Ectodermal cell (in vitro differentiated cells): ENCODE results near the gene PLEKHM3.

Source experiments
- H3K27ac ChIP-seq: 2 replicates; pipeline ENCODE4 v1.7.0; 2013; ENCODE audit warnings: mild to moderate bottlenecking, low read depth, low read length; ENCODE audit not compliant: insufficient read depth, poor library complexity, severe bottlenecking
- H3K27me3 ChIP-seq: 2 replicates; pipeline ENCODE4 v1.7.0; 2013; ENCODE audit warnings: mild to moderate bottlenecking, low read length; ENCODE audit not compliant: insufficient read depth, control insufficient read depth, poor library complexity, severe bottlenecking
- H3K36me3 ChIP-seq: one replicate; pipeline ENCODE4 v1.7.0; 2013; ENCODE audit warnings: low read length; ENCODE audit not compliant: control insufficient read depth, insufficient read depth
- H3K4me1 ChIP-seq: one replicate; pipeline ENCODE4 v1.7.0; 2013; ENCODE audit warnings: low read length; ENCODE audit not compliant: control insufficient read depth, insufficient read depth
- H3K4me3 ChIP-seq: 2 replicates; pipeline ENCODE4 v1.7.0; 2013; ENCODE audit warnings: low read depth, low read length, control low read depth; ENCODE audit not compliant: insufficient read depth
- H3K9me3 ChIP-seq: 2 replicates; pipeline ENCODE4 v1.7.0; 2013; ENCODE audit warnings: mild to moderate bottlenecking, low read length, moderate library complexity; ENCODE audit not compliant: control insufficient read depth
- WGBS, 2 experiments: methylation state at CpG; one replicate each; pipeline ENCODE4 v1.1.7; 2013; ENCODE audit warnings: missing lambda C conversion rate in 2 of 2; 5-methylcytosine and 5-hydroxymethylcytosine counted together

PLEKHM3 gene

GRCh38 chr2:207831584-207832248, 193.6 kb downstream of the PLEKHM3 start:
- no peaks in the 10 kb centered on the region for H3K27me3 ChIP-seq
- peaks cover 5% of the 10 kb centered on the region for H3K4me1 ChIP-seq
- H3K36me3 ChIP-seq: no peaks in the 10 kb centered on the region
- H3K9me3 ChIP-seq: no peaks in the 10 kb centered on the region
- 94 to 96% methylated on average over 8 of the region's 8 CpGs for WGBS, 2 experiments
- H3K27ac ChIP-seq: no peak overlapping the region
- H3K4me3 ChIP-seq: no peak overlapping the region

DNA sequence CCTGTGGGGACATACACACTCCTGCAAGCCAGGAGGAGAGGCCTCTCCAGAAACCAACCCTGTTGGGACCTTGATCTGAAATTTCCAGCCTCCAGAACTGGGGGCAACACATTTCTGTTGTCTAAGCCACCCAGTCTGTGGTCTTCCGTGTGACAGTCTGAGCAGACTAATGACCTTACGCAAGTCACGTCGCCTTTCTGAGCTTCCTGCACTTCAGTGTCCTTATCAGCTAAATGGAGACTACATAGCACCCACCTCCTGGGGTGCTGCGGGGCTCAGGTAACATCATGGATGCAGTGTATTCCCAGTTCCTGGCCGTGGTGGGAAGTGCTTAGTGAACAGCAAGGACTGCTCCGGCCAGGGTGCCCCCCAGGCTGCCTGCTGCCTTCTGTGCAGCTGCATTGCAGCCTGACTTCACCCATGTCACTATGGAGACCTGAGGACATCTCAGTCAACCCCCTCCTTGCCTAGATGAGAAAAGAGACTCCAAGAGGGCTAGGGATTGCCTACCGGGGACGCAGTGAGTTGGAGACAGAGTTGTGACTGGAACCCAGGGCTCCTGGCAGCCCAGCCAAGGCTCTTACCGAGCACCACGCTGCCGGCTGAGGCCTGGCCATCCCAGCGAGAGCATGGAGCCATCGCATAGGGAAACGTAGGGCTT, 194.4 kb downstream of the PLEKHM3 start:
- H3K4me3 ChIP-seq: no peak overlapping the region
- 95 to 96% methylated on average over 15 of the region's 15 CpGs for WGBS, 2 experiments
- H3K4me1 ChIP-seq: no peaks in the 10 kb centered on the region
- no peaks in the 10 kb centered on the region for H3K27me3 ChIP-seq
- no peaks in the 10 kb centered on the region for H3K36me3 ChIP-seq
- no peaks in the 10 kb centered on the region for H3K9me3 ChIP-seq
- no peak overlapping the region for H3K27ac ChIP-seq

DNA sequence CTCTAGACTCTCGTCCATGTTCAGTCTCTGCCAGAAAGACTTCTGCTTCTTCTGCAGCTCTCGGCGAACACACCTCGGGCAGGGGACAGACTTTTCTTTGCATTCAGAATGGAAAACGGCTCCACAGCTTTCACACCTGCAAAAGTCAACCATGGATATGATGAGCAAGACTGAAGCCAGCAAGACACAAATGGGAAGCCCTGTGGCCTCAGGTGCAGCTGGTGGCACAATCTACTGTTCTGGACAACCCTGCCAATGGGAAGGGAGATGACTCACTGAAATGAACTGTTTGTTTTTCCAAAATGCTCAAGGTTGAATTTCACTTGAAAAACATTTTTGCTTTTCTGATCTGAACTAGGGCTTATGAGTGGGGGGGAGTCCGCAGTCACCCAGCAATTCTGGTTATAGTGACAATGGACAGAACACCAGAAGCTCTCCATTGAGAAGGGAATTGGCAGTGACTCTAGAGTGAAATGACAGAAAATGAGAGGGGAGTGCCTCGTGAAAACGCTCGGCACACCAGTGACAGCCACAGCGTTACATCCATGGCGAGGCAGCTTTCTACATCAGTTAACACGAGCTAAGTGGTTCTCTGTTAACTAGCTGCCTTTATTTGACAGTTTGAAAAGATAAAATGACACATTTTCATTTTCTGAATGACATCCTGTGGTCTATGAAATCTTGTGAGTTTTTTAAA, 196.8 kb downstream of the PLEKHM3 start:
- no peaks in the 10 kb centered on the region for H3K36me3 ChIP-seq
- no peak overlapping the region for H3K27ac ChIP-seq
- no peaks in the 10 kb centered on the region for H3K9me3 ChIP-seq
- H3K27me3 ChIP-seq: no peaks in the 10 kb centered on the region
- 94 to 95% methylated on average over 12 of the region's 12 CpGs for WGBS, 2 experiments
- no peaks in the 10 kb centered on the region for H3K4me1 ChIP-seq
- no peak overlapping the region for H3K4me3 ChIP-seq

GRCh38 chr2:207825978-207826377, 199.3 kb downstream of the PLEKHM3 start:
- Histone ChIP-seq H3K4me3 (no peak overlapping the region), H3K9me3 (no peaks in the 10 kb centered on the region), H3K36me3 (no peaks in the 10 kb centered on the region), H3K27ac (no peak overlapping the region), H3K4me1 (no peaks in the 10 kb centered on the region), H3K27me3 (no peaks in the 10 kb centered on the region)
- 90 to 96% methylated on average over 4 of the region's 4 CpGs for WGBS, 2 experiments

GRCh38 chr2:207825045-207825954, 200.0 kb downstream of the PLEKHM3 start:
- H3K27me3 ChIP-seq: no peaks in the 10 kb centered on the region
- H3K27ac ChIP-seq: no peak overlapping the region
- H3K4me1 ChIP-seq: no peaks in the 10 kb centered on the region
- H3K36me3 ChIP-seq: no peaks in the 10 kb centered on the region
- H3K4me3 ChIP-seq: no peak overlapping the region
- H3K9me3 ChIP-seq: no peaks in the 10 kb centered on the region
- 95% methylated on average over 17 of the region's 17 CpGs for WGBS, 2 experiments

GRCh38 chr2:207823865-207824264, 201.5 kb downstream of the PLEKHM3 start:
- no peaks in the 10 kb centered on the region for H3K4me1 ChIP-seq
- no peaks in the 10 kb centered on the region for H3K27me3 ChIP-seq
- no peaks in the 10 kb centered on the region for H3K36me3 ChIP-seq
- H3K27ac ChIP-seq: no peak overlapping the region
- WGBS, 2 experiments: 93 to 97% methylated on average over 12 to 13 of the region's 13 CpGs
- no peak overlapping the region for H3K4me3 ChIP-seq
- no peaks in the 10 kb centered on the region for H3K9me3 ChIP-seq

GRCh38 chr2:207819839-207820784, 205.2 kb downstream of the PLEKHM3 start:
- Histone ChIP-seq H3K9me3 (no peaks in the 10 kb centered on the region), H3K27me3 (no peaks in the 10 kb centered on the region), H3K4me3 (no peak overlapping the region), H3K4me1 (no peaks in the 10 kb centered on the region), H3K27ac (no peak overlapping the region), H3K36me3 (no peaks in the 10 kb centered on the region)
- 93% methylated on average over 11 of the region's 11 CpGs for WGBS, 2 experiments

DNA sequence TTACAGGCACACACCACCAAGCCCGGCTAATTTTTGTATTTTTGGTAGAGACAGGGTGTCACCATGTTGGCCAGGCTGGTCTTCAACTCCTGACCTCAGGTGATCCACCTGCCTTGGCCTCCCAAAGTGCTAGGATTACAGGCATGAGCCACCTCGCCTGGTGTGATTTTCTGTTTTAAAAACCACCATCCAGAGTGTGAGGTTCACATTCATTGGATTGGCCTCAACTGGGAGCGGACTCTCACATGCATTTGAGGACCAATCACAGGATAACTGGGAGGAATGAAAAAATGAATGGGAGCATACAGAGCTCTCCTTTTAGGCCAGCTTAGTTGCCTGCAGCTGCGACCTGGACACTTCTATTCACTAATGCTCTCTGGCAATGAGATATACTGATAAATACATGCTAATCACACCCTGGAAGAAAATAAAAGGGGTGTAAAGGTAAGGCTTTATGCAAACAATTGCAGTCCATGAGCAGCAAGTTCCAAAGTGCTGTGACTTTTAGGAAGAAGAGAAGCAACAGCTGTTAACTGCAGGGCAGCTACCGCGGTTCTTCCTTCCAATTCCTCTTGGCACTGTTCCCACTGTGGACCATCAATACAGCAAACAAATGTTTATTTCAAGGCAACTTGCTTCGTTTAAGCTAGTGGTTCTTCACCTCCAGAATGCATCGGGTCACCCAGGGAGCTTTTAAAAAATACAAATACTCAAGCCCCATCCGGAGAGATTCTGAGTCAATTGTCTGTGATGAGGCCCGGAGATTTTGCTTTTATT, 206.1 kb downstream of the PLEKHM3 start:
- H3K9me3 ChIP-seq: no peaks in the 10 kb centered on the region
- 82% methylated on average over 9 to 10 of the region's 10 CpGs for WGBS, 2 experiments
- peaks cover 2% of the 10 kb centered on the region for H3K4me1 ChIP-seq
- H3K27me3 ChIP-seq: no peaks in the 10 kb centered on the region
- H3K27ac ChIP-seq: no peak overlapping the region
- no peaks in the 10 kb centered on the region for H3K36me3 ChIP-seq
- no peak overlapping the region for H3K4me3 ChIP-seq

GRCh38 chr2:207816546-207816945, 208.8 kb downstream of the PLEKHM3 start:
- Histone ChIP-seq H3K9me3 (no peaks in the 10 kb centered on the region), H3K27ac (no peak overlapping the region), H3K4me3 (no peak overlapping the region), H3K4me1 (peaks cover 19% of the 10 kb centered on the region), H3K27me3 (no peaks in the 10 kb centered on the region), H3K36me3 (no peaks in the 10 kb centered on the region)
- WGBS, 2 experiments: 90 to 93% methylated on average over 5 of the region's 5 CpGs
